ENCODE measurements around the gene DCDC2C.

GRCh38 chr2:3705782-3706181 is 2.4 kb downstream of the DCDC2C start:
- TF ChIP-seq EZH2 (IDR thresholded peaks at IDR 0.05; ENCODE audit: low read length, missing control alignments) (no peak), CTCF (conservative IDR thresholded peaks at IDR 0.05 in 1 of 2, IDR thresholded peaks at IDR 0.05 in 1 of 2; ENCODE audit: low read depth in 1 of 2, low read length in 2 of 2) (no peak)

All from fibroblast of lung (primary cell).